GM18873 (cell line): ENCODE data around the gene KAT2B.
A peak's percentile ranks its signal among the peaks of the same experiment; 100 is the strongest.

Experiments used
- ATAC-seq: cut with Tn5 transposase; IDR thresholded peaks from one replicate; pipeline ENCODE4 v1.9.1; 2021; ENCODE audit warnings: mild to moderate bottlenecking, moderate library complexity, moderate number of reproducible peaks; ENCODE audit not compliant: unreplicated experiment, low FRiP score

Gene KAT2B

DNA sequence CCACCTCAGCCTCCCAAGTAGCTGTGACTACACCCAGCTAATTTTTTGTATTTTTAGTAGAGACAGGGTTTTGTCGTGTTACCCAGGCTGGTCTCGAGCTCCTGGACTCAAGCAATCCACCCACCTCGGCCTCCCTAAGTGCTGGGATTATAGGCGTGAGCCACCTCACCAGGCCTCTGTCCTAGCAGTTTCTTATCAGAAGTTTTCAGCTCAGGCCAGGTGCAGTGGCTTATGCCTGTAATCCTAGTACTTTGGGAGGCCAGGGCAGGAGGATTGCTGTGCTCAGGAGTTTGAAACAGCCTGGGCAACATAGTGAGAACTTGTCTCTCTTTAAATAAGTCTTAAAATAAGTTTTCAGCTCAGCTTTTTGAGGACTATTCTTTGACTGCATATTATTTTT, 97.4 kb downstream of the KAT2B start:
- ATAC-seq: no peak

DNA sequence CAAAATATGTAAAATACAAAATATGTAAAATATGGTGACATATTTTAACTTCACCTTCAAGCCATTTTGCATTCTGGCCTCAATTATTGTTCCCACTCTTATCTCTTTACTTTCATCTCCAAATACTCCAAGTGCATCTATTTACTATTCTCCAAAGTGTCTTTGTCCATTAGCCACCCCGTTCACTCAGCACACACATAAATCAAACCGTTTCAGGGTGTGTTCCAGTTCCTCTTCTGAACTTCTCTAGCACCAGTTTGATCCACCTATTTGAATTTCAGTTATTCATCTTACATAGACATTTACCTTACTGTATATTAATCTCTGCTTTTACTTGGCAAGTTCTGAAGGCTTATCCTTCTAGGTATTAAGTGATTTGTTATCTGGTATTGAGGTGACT, 100.6 kb downstream of the KAT2B start:
- no peak for ATAC-seq

DNA sequence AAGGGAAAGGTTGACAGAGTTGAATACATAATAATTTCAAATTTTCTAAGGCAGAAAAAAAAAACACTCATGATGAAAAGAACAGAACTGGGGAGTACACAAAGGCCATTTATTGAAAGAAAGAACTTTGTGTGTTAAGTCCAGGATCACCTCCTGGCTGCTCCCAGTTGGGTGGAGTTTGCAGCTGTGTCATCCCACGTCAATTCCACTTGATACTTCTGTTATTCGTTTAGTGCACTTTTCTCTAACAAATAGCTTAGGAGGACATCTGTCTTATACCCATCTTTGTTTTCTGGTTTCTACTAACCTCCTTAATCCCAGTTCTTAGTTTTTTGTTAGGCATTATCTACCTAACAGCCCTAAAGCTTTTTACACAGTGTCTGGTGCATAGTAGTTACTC, 101.1 kb downstream of the KAT2B start:
- no peak for ATAC-seq

DNA sequence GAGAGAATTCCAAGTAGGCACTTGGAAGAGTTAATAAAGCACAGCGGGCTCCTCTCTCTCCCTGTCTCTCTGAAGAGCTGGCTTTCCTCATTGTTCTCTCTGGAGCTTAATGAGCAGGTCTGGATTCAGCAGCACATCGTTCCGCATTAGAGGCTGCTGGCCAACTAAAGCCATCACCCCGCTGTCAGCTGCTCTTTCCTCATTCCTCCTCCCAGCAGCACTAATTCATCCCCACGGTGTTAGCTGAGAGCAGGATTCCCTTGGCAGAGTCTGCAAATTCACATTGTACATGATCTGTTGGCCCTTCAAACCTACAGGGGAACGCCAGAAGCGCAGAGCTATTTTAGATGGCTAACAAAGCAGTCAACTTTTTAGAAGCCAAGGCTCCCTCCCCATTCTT, 101.6 kb downstream of the KAT2B start:
- ATAC-seq: no peak

DNA sequence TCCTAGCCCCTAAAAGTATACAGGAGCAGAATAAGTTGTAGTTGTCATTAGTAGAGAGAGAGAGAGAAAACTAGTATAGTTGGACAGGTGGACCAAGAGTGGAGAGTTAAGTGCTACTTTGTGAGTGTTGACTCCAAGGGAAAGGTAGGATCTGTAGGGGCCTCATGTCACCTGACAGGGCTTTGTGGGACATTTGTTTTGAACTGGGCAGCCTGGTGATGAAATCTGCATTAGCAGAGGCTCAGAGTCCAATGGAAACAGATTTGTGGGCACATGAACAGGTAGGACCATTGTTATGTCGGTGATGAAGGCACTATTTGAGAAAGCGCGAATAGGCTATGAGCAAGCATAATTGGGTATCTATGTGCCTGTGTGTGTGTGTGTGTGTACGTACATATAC, 102.3 kb downstream of the KAT2B start:
- no peak for ATAC-seq

DNA sequence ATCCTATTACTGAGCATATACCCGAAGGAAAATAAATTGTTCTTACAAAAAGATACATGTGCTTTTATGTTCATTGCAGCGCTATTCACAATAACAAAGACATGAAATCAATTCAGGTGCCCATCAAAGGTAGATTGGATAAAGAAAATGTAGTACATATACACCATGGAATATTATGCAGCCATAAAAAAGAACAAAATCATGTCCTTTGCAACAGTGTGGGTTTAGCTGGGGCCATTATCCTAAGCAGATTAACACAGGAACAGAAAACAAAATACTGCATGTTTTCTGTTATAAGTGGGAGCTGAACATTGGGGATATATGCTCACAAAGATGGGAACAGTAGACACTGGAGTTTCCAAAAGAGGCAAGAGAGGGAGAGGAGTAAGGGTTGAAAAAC, 103.3 kb downstream of the KAT2B start:
- ATAC-seq: no peak

DNA sequence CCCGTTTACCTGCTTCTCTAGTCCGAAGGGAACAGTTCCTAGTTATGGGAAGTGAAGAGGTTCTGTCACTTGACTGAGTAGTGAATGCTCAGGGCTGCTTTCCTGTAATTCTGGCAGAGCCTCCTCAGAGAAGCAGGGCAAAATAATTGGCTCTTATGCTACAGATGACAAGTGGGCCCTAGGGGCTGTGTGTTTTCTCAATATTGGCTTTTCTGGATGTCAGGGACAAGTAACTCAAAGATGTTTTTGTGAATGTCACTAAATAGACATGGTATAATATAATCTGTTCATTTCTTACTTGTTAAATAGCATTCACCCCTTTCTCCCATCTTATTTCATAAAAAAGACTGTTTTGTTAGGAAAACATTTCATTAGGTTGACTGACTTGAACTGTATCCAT, 105.6 kb downstream of the KAT2B start:
- no peak for ATAC-seq

DNA sequence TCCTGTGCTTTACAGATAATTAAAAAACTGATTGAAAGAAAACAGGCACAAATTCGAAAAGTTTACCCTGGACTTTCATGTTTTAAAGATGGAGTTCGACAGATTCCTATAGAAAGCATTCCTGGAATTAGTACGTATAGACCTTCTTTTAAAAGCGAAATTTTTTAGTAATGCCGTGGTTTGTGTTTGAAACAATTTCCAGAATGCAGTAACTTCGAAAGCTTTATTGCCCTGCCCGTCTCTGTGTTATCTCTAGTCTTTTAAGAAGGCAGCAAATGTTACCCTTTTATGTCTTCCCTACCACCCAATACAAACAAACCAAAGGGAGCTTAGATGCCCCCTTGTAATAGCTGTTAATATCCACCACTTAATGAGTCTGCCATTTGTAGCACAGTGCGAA, 106.1 kb downstream of the KAT2B start:
- no peak for ATAC-seq

DNA sequence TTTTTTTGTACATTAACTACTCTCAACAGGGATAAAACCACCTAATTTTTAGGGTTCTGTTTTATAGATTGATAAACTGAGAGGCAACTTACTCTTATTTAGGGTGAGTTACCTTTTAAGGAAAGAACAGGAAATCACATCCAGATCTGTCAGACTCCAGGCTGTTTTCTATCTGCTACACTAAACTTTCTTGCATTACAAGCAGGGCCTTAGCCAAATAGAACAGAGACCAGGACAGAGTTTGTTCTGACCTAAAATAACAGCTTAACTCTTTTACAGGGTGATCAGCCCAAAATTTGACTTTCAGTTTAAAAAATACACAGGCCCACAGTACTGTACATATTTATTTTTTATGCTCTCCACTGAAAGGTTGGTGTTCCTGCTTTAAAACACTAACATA, 107.1 kb downstream of the KAT2B start:
- ATAC-seq: no peak

DNA sequence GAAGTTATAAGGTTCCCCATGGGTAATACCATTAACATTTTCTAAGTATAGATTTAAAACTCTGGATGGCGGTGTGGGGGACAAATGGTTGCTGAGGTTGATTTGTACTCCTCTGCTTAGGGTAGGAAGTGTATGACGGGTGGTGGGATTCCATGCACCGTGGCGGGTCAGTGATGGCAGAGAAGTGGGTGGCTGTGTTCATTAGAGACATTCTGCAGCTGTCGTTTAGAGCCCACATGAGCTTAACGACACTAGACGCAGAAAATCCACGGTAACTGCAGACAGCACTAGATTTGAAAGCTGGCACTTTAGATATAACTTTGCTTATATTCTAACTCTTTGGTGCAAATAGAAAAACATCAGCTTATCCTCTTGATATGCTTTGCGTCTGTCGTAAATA, 108.2 kb downstream of the KAT2B start:
- ATAC-seq: no peak

DNA sequence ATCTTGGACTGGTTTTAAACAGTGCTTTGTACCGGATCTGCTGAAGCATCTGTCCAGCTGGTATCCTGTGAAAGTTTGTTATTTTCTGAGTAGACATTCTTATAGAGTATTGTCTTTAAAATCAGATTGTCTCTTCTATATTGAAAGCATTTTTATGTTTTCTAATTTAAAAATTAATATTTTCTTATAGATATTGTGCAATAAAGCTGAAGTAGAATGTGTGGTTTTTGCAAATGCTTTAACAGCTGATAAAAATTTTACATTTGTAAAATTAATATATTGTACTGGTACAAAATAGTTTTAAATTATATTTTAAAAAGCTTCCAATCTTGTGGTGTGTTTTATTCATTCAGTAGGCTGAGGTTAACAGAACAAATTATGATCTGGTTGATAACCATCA, 113.8 kb downstream of the KAT2B start:
- ATAC-seq: no peak

DNA sequence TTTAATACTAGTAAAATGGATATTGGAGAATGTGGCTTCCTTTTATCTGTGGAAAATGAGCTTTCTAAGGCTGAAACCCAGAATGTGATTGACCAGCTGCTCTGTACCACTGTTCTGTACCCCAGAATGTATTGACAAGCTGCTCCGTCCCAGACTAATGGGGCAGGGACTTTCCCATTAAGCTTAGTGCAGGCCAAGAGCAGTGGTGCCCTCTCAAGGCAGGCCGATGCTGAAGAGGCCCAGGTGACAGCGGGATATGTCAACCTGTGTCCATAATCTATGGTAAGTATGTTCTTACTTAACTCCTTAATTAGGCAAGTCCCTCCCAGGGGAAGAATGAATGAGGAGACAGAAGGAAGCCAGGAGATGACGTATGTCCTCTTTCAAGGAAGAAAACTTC, 114.7 kb downstream of the KAT2B start:
- ATAC-seq: no peak

DNA sequence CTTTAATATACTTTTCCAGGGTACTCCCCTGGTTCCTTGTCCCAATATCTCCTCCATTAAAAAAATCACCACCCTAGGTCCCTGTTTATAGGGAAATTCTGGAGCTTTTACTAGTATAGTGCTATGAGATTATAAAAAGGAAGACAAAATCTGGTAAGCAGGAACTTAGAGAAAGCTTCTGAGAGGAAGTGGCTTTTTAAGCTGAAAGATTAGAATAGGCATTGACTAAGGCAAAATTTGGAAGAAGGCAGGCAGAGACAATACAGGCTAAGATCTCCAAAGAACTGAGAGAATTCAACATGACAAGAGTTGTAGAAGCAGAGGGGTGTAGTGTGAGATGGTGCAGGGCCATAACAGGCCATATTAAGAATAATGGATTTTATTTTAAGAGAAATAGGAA, 120.0 kb downstream of the KAT2B start:
- ATAC-seq: no peak

DNA sequence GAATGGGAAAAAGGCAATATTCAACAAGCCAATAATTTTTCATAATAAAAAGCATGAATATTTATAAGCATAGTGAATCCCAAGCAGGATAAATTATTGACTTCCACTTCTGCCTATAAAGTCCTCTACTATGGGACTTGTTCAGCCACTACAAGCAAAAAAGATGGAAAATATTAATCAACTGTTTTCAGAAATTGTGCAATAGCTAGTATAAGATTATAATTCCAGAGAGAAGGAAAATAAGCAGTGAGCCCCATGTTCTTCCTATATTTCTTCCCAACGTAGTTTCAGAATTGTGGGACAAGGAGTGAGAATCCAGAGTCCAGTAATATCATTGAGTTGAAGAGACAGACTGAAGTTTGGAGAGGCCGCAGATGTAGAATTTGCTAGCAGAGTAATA, 121.5 kb downstream of the KAT2B start:
- no peak for ATAC-seq

DNA sequence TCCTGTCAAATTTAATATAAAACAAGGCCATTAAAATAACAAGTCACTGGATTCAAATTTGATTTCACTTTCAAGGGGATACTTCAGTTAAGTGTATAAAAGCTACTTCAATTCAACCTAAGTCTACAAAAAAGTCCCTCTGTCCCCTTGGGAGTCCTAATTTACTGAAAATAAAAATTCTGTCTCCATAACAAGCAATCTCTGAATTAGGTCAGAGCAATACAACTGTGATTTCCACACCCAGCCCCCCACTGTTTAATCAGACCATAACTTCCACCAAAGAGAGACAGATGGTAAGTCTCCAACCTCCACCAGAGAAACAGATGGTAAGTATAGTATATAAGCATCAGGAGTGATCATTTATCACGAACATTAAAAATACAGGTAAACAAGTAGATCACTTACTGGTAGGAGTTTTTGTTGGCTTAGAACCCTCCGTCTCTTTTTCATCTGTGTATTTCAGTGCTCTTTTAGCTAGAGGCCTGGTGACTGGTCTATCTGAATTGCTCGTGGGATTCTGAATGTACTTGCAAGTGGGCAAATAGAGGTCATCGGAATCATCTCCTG, 133.7 kb downstream of the KAT2B start:
- no peak for ATAC-seq

DNA sequence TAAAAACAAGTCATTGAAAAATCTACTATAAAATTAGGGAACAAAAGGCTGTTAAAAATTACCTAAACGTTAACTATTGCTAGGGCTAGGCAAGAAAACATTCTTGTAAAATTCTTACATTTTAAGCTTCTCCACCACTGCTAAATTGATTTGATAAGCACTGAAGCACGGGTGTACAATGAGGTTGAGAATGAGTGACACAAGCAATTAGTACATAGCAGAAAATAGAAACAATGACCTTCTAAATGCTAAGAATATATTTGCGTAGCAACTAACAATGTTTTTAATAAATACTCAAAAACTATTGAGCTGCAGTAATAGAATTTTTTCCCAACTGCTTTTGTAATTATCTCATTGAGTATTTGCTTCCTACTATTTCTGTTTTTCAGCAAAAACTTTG, 141.0 kb downstream of the KAT2B start:
- ATAC-seq: no peak

DNA sequence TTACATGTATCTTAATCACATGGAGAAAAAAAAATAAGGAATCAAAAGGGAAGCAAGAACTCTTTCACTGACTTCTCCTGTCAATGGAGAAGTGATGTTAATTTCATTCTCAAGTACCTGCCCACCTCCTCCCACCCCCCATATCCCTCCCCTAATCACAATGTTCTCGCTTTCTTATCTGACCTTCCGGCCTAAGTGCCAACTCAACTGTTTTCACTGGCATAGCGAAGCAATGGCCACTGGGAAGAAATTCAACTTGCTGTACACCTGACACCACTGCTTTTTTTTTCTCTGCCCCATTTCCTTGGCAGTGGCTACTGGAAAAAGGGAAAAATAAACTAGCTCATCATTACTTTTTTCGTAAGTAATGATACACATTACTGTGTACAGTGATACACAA, 142.0 kb downstream of the KAT2B start:
- no peak for ATAC-seq

DNA sequence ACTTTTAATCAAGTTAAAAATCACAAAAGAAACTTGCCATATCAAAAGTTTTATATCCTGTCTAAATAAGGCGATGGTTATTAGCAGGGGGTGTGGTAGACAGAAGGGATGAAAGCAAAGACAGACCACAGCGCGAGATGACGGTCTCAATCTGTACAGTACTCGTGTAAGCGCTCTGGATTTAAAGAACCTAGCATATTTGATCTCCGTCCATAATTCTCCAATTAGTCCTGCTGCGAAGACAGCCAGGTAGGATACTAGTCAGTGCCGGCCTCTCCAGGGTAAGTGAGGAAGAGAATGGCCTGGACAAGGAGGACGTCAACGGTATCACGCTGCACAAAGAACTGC, 145.1 kb downstream of the KAT2B start:
- peak; percentile 9 for ATAC-seq

DNA sequence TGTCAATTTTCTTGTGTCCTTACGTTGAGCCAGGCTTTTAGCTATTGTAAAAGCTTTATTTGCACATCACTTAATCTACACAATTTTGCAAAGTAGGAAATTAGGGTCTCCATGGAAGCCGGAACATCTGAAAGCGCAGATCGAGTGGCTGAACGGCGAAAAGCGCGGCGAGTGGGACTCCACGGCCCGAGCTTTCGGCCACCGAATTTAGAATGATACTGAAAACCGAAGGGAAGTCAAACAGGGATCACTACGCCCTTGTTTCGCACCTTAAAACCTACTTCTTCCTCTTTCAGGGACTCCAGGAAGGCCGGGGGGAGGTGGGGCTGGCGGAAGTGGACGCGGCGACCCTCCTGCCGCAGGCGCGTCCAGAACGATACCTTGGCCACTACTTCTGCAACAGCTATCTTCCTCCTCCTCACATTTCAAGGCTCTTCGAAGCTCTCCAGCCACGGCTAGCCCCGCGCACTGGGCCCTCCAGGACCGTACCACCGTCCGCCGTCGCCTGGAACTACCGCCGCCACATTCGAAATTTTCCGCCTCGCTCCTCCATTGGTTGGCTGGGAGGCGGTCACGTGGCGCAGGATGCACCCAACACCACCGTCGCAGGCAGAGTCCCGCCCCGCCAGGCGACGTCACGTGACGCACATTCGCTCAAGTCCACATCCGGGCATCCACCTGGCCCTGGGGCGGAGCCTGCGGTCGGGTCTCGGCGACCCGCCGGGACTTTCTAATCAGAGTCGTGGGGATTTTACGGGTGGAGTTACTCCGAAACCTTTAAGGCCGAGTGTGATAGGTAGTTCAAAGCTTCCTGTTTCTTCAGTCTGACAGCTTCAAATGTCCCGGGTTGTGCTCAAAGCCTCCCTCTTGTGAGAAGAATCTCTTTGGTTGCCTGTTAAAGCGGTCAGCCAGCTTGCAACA, 145.7 kb downstream of the KAT2B start, which contains the start of gene SGO1:
TSS of gene SGO1 (minus strand) at position 528 of the 921 bp plus-strand sequence. CDS start 2,179 bp downstream, outside the sequence.
- ATAC-seq: peak; percentile 92

DNA sequence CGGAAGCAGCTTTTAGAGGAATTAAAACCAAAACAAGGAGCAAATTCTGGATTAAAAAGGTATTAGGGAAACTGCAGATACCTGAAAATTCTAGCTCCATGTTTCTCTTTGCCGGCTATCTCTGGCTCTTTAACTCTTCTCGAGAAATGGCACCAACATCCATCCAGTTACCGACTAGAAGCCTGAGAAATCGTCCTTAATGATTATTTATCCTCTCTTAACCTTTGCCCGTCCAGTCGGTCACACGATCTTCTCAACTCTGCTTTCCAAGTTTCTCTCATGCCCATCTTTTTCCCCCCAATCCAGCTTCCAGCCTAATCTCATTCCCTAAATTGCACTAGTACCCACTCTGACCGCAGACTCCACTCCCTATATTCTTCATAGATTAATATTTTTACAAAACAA, 146.4 kb downstream of the KAT2B start:
- peak; percentile 7 for ATAC-seq

DNA sequence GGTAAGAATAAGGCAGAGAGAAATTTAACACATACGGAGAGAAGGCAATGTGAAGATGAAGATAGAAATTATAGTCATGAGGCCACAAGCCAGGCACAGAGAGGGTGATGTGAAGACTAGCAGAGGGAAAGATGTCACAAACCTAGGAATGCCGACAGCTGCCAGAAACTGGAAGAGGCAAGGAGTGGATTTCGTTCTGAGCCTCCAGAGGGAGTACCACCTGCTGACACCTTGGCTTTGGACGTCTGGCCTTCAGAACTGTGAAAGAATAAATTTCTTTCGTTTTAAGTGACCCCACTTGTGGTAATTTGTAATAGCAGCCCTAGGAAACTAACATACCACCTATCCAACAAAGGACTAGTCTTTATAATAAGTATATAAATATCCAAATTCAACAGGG, 150.7 kb downstream of the KAT2B start:
- ATAC-seq: no peak

DNA sequence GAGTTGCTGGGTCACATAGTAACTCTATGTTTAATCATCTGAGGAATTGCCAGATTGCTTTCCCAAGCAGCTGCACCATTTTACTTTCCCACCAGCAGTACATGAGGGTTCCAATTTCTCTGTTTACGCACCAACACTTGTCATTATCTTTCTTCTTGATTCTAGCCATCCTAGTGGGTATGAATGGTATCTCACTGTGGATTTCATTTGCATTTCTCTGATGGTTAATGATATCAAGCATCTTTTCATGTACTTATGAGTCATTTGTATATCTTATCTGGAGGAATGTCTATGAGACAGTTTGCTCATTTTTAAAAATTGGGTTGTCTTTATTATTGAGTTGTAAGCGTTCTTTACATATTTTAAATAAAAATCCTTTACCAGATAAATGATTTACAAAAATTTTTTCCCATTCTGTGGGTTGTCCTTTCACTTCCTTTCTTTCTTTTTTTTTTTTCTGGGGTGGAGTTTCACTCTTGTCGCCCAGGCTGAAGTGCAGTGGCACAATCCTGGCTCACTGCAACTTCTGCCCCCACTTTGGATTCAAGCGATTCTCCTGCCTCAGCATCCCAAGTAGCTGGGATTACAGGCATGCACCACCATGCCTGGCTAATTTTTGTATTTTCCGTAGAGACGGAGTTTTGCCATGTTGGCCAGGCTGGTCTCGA, 154.7 kb downstream of the KAT2B start:
- no peak for ATAC-seq
